Stomach (tissue), 9 donors: ENCODE measurements around the gene INAFM2. TPM values are rescaled to one million over a fixed set of nuclear protein-coding genes. Genes with fewer than 3 reads are reported as not detected.

Source experiments
- DNase-seq, 2 donors: peaks; one replicate each; pipeline versions ENCODE4 v3.0.0 to v3.0.0-alpha.2; 2013 to 2019
- H3K27ac ChIP-seq, 5 donors: fragments of 200-600 bp in 4 of 5; sonication (generic) in 4 of 5; one replicate each; pipeline ENCODE4 v1.5.1; 2013 to 2019; ENCODE audit warnings: mild to moderate bottlenecking in 1 of 5, moderate library complexity in 1 of 5
- H3K27me3 ChIP-seq, 3 donors: fragments of 200-600 bp; sonication (generic); one replicate each; pipeline ENCODE4 v1.5.1; 2017 to 2019; ENCODE audit warnings: mixed run types in 1 of 3
- H3K36me3 ChIP-seq, 4 donors: fragments of 200-600 bp; sonication (generic); 1 replicate in 3 of 4; 2 replicates in 1 of 4; pipeline ENCODE4 v1.5.1; 2016 to 2019
- H3K4me1 ChIP-seq, 4 donors: fragments of 200-600 bp; sonication (generic); one replicate each; pipeline ENCODE4 v1.5.1; 2016 to 2019
- H3K4me3 ChIP-seq, 4 donors: fragments of 200-600 bp; sonication (generic) in 3 of 4; one replicate each; pipeline ENCODE4 v1.5.1; 2016 to 2019; ENCODE audit warnings: mild to moderate bottlenecking in 1 of 4
- H3K9me3 ChIP-seq, 4 donors: fragments of 200-600 bp; sonication (generic); one replicate each; pipeline ENCODE4 v1.5.1; 2016 to 2019
- EP300 ChIP-seq: sonication (generic); formaldehyde crosslinking; IDR thresholded peaks from one replicate; pipeline ENCODE4 v1.6.1; 2017; ENCODE audit warnings: antibody characterized with exemption
- POLR2A ChIP-seq, 4 donors: fragments of 450-650 bp; IDR thresholded peaks; one replicate each; pipeline ENCODE4 v1.6.1; 2016; ENCODE audit warnings: antibody characterized with exemption in 4 of 4, control low read depth in 2 of 4, mild to moderate bottlenecking in 1 of 4, moderate library complexity in 1 of 4
- POLR2AphosphoS5 ChIP-seq, 3 donors: sonication (generic); formaldehyde crosslinking; IDR thresholded peaks; one replicate each; pipeline ENCODE4 v1.6.1; 2016; ENCODE audit warnings: antibody characterized with exemption in 3 of 3
- WGBS, 5 donors: extraction: QIAGEN DNeasy Blood & Tissue Kit in 3 of 5; methylation state at CpG; one replicate each; pipeline versions ENCODE4 v1.1.5 to v1.1.7; 2013 to 2018; 5-methylcytosine and 5-hydroxymethylcytosine counted together
- intact Hi-C: fragments of 100-400 bp; cut with DNase I; formaldehyde crosslinking; loops from one replicate; pipeline ENCODE4 v1.15.1; 2023; ENCODE audit warnings: low total_unique reads
- polyA plus RNA-seq, 3 donors: library from polyadenylated mRNA; stranded (reverse); fragments of 200-250 nt; gene quantifications; one replicate each; pipeline ENCODE4 v1.2.3, GENCODE V29; 2013
- total RNA-seq, 5 donors: library from RNA; depleted of rRNA; stranded (reverse); fragments of >200 nt; gene quantifications; one replicate each; pipeline versions ENCODE4 v1.1.0 to v1.2.3, GENCODE V29; 2014 to 2016
- TF ChIP-seq, protein P1 (sequence below), 7 experiments: fragments of 450-650 bp in 4 of 7; fragments of 200-600 bp in 3 of 7; sonication (generic) in 3 of 7; IDR thresholded peaks; one replicate each; pipeline ENCODE4 v1.5.1; 2016 to 2019; ENCODE audit warnings: antibody characterized with exemption in 7 of 7, control low read depth in 2 of 7, mild to moderate bottlenecking in 1 of 7
- donor health status: healthy with polysubstance abuse.
- donor health status: Bipolar disorder and iron deficiency.
- donor health status: healthy.

The INAFM2 gene
- total and polyA plus RNA-seq, 8 donors, result 3.4 to 65.2 (median 20.4) TPM

- WGBS, 5 donors, result 0 to 2% (median 1%) methylated on average over 12 to 92 of the region's 92 CpGs
- Histone ChIP-seq H3K4me3 (peak overlapping the region; percentile 44 to 71 (median 51)), H3K27me3 (peaks cover 18 to 76% (median 53%) of the 10 kb centered on the region in 3 donors), H3K36me3 (peaks cover 0 to 6% (median 0%) of the 10 kb centered on the region in 4 donors), H3K9me3 (no peaks in the 10 kb centered on the region), H3K4me1 (peaks cover 29 to 60% (median 41%) of the 10 kb centered on the region in 4 donors), H3K27ac (peak overlapping the region in 1 of 5 donors; percentile 18)
- peak; percentile 56 to 77 for DNase-seq
- intact Hi-C loops, result loop anchor here (5.0 kb wide), 1 partner anchor 140 kb away; no protein-coding TSS in a partner anchor
- TF ChIP-seq, protein P1, sequence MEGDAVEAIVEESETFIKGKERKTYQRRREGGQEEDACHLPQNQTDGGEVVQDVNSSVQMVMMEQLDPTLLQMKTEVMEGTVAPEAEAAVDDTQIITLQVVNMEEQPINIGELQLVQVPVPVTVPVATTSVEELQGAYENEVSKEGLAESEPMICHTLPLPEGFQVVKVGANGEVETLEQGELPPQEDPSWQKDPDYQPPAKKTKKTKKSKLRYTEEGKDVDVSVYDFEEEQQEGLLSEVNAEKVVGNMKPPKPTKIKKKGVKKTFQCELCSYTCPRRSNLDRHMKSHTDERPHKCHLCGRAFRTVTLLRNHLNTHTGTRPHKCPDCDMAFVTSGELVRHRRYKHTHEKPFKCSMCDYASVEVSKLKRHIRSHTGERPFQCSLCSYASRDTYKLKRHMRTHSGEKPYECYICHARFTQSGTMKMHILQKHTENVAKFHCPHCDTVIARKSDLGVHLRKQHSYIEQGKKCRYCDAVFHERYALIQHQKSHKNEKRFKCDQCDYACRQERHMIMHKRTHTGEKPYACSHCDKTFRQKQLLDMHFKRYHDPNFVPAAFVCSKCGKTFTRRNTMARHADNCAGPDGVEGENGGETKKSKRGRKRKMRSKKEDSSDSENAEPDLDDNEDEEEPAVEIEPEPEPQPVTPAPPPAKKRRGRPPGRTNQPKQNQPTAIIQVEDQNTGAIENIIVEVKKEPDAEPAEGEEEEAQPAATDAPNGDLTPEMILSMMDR (IDR thresholded peaks at IDR 0.05), result peak in 3 of 7 experiments; percentile 9 to 25 (median 21)
- no peak for TF ChIP-seq POLR2A (IDR thresholded peaks at IDR 0.05)
- no peak for TF ChIP-seq POLR2AphosphoS5 (IDR thresholded peaks at IDR 0.05)
- TF ChIP-seq EP300, result no peak
Observed at GRCh38 chr15:40282147-40282868, 41.2 kb upstream of the INAFM2 start.

GRCh38 chr15:40282869-40283614 is 40.5 kb upstream of the INAFM2 start, which contains the start of gene ANKRD63:
TSS of gene ANKRD63 (minus strand) at chr15:40283064. CDS start at chr15:40282586, 478 bp downstream.
- Histone ChIP-seq H3K36me3 (peaks cover 0 to 14% (median 0%) of the 10 kb centered on the region in 4 donors), H3K27ac (peak within 1 kb of the TSS in 1 of 5 donors; percentile 18), H3K27me3 (peaks cover 18 to 71% (median 53%) of the 10 kb centered on the region in 3 donors), H3K9me3 (no peaks in the 10 kb centered on the region), H3K4me1 (peaks cover 29 to 60% (median 41%) of the 10 kb centered on the region in 4 donors), H3K4me3 (peak within 1 kb of the TSS; percentile 44 to 71 (median 51))
- DNase-seq, result peak in 1 of 2 donors; percentile 70
- WGBS, 5 donors, result 1 to 15% (median 2%) methylated on average over 12 to 76 of the region's 76 CpGs
- intact Hi-C loops, result loop anchor here (5.0 kb wide), 1 partner anchor 139 kb away; no protein-coding TSS in a partner anchor
- no peak for TF ChIP-seq POLR2A (IDR thresholded peaks at IDR 0.05)
- TF ChIP-seq POLR2AphosphoS5 (IDR thresholded peaks at IDR 0.05), result no peak
- no peak for TF ChIP-seq EP300
- TF ChIP-seq, protein P1 (IDR thresholded peaks at IDR 0.05), result no peak

DNA sequence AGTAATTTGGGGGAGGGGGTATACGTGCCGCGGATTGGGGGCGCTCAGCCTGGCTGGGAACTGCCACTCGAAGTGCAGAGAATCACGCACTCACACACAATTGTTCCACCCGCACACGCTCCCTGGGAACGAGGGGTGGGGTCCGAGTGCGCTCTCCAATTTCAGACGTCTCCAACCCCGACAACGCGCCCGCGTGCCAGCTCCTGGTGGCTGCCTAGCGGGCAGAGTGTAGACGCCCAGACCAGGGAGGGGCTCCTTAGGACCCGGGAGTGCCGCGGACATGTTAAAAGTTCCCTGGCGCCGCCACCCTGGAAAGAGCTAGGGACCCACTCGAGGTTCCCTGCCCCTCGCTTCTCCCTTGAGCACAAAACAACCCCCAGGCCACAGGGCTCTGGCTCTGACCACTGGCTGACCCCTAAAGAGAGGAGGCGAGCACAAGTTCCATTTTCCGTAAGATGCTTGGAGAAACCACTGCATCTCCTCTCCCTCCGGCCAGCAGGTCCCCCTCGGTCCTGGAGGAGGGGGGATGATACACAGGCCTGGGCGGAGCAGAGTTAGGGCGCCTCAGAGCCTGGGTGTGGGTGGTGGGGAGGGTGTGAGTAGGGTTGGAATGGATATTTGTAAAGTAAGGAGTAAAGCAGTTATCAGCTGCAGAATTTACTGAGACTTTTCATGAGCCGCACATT is 39.7 kb upstream of the INAFM2 start:
- H3K9me3 ChIP-seq, result no peaks in the 10 kb centered on the region
- H3K4me3 ChIP-seq, result peak overlapping the region in 3 of 4 donors; percentile 49 to 71 (median 53)
- H3K36me3 ChIP-seq, result peaks cover 0 to 19% (median 0%) of the 10 kb centered on the region in 4 donors
- WGBS, 5 donors, result 25 to 41% (median 29%) methylated on average over 26 to 33 of the region's 33 CpGs
- TF ChIP-seq POLR2A (IDR thresholded peaks at IDR 0.05) (no peak), EP300 (no peak), POLR2AphosphoS5 (IDR thresholded peaks at IDR 0.05) (no peak)
- TF ChIP-seq, protein P1 (IDR thresholded peaks at IDR 0.05), result no peak
- H3K27me3 ChIP-seq, result peaks cover 18 to 66% (median 52%) of the 10 kb centered on the region in 3 donors
- peak in 1 of 2 donors; percentile 46 for DNase-seq
- intact Hi-C loops, result loop anchor here (5.0 kb wide), 1 partner anchor 139 kb away; no protein-coding TSS in a partner anchor
- peaks cover 29 to 60% (median 41%) of the 10 kb centered on the region in 4 donors for H3K4me1 ChIP-seq
- H3K27ac ChIP-seq, result no peak overlapping the region
